Muscle layer of colon (tissue), 2 donors: ENCODE data around the gene VENTX.

Experiments used
- H3K27ac ChIP-seq: one replicate; pipeline ENCODE4 v1.7.0; 2013; ENCODE audit warnings: low read depth, mild to moderate bottlenecking, low read length, moderate library complexity
- H3K27me3 ChIP-seq, 2 donors: one replicate each; pipeline ENCODE4 v1.7.0; 2013; ENCODE audit warnings: low read length in 2 of 2, mild to moderate bottlenecking in 2 of 2; ENCODE audit not compliant: insufficient read depth in 2 of 2, control insufficient read depth in 1 of 2
- H3K36me3 ChIP-seq: one replicate; pipeline ENCODE4 v1.7.0; 2013; ENCODE audit warnings: mild to moderate bottlenecking, low read length; ENCODE audit not compliant: insufficient read depth
- H3K4me1 ChIP-seq: one replicate; pipeline ENCODE4 v1.7.0; 2013; ENCODE audit warnings: mild to moderate bottlenecking, low read length; ENCODE audit not compliant: insufficient read depth
- H3K4me3 ChIP-seq, 2 donors: one replicate each; pipeline ENCODE4 v1.7.0; 2013; ENCODE audit warnings: low read length in 2 of 2, low read depth in 1 of 2, mild to moderate bottlenecking in 1 of 2, moderate library complexity in 1 of 2
- H3K9ac ChIP-seq: one replicate; pipeline ENCODE4 v1.7.0; 2013; ENCODE audit warnings: low read length
- H3K9me3 ChIP-seq: one replicate; pipeline ENCODE4 v1.7.0; 2013; ENCODE audit warnings: mild to moderate bottlenecking, low read length
- donor health status: abdominal sarcoma.
- donor health status: Adenocarcinoma of cecum.

The VENTX gene

GRCh38 chr10:133253361-133253955, 15.8 kb downstream of the VENTX start:
- Histone ChIP-seq H3K36me3 (no peaks in the 10 kb centered on the region), H3K9me3 (no peaks in the 10 kb centered on the region), H3K27ac (no peak overlapping the region), H3K27me3 (peaks cover 8 to 20% of the 10 kb centered on the region in 2 donors), H3K9ac (no peak overlapping the region), H3K4me3 (no peak overlapping the region), H3K4me1 (peaks cover 4% of the 10 kb centered on the region)

DNA sequence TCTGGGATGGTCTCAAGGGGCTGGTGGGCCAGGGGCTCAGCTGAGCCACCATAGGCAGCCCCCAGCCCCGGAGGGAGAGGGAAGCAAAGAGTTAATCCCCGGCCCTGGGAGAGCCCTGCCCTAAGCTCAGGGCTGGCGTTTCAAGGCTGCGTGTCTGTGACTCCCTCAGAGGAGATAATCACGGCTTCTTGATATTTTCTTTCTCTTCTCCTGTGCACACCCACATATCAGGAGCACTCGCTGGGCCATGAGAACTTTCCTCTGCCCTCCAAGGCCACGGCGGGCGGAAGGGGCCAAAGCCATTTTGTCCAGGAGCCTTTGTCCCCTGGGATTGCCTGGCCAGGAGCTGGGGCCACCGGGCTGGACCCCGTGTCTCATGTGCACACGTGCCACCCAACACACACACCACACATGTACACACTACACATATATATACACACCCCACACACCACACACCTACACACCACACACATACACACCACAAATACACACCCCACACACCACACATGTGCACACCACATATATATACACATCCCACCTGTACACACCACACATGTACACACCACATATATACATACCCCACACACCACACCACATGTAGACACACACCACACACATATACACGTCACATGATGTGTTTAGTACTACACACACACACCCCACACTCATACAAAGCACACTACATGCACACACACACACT, 16.9 kb downstream of the VENTX start:
- Histone ChIP-seq H3K36me3 (no peaks in the 10 kb centered on the region), H3K9ac (no peak overlapping the region), H3K27ac (no peak overlapping the region), H3K4me3 (no peak overlapping the region), H3K9me3 (no peaks in the 10 kb centered on the region), H3K27me3 (peaks cover 8 to 14% of the 10 kb centered on the region in 2 donors), H3K4me1 (peaks cover 4% of the 10 kb centered on the region)

GRCh38 chr10:133255323-133255722, 17.7 kb downstream of the VENTX start:
- Histone ChIP-seq H3K4me3 (no peak overlapping the region), H3K36me3 (no peaks in the 10 kb centered on the region), H3K27ac (no peak overlapping the region), H3K27me3 (peaks cover 4 to 7% of the 10 kb centered on the region in 2 donors), H3K4me1 (peaks cover 4% of the 10 kb centered on the region), H3K9ac (no peak overlapping the region), H3K9me3 (no peaks in the 10 kb centered on the region)

DNA sequence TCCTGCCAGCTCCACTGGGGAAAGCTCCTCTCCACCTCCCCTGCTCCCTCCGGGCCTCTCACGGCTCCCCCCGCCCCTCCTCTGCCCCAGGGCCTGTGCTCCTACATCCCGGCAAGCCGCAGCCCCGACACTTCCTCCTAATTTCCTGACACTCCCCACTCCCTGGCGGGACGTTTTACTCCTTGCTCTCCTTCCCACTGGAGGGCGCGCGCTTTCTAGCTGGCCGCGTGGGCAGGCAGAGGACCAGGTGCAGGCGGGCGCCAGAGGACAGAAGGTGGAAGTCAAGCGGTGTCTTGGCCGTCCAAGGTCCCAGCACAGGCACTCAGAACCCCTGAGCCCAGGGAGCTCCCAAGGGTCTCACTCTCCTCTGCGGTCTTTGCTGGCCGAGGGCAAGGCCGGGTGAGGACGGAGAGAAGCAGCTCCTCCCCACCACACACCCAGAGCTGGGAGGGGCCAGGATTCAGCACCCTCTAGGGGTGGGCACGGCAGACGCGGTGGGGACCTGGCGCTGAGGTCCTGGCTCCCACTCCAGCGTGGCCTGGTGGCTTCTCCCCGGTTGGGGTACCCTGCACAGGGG, 19.9 kb downstream of the VENTX start:
- Histone ChIP-seq H3K4me1 (peaks cover 16% of the 10 kb centered on the region), H3K27me3 (no peaks in the 10 kb centered on the region), H3K4me3 (no peak overlapping the region), H3K9ac (no peak overlapping the region), H3K27ac (no peak overlapping the region), H3K36me3 (no peaks in the 10 kb centered on the region), H3K9me3 (no peaks in the 10 kb centered on the region)

DNA sequence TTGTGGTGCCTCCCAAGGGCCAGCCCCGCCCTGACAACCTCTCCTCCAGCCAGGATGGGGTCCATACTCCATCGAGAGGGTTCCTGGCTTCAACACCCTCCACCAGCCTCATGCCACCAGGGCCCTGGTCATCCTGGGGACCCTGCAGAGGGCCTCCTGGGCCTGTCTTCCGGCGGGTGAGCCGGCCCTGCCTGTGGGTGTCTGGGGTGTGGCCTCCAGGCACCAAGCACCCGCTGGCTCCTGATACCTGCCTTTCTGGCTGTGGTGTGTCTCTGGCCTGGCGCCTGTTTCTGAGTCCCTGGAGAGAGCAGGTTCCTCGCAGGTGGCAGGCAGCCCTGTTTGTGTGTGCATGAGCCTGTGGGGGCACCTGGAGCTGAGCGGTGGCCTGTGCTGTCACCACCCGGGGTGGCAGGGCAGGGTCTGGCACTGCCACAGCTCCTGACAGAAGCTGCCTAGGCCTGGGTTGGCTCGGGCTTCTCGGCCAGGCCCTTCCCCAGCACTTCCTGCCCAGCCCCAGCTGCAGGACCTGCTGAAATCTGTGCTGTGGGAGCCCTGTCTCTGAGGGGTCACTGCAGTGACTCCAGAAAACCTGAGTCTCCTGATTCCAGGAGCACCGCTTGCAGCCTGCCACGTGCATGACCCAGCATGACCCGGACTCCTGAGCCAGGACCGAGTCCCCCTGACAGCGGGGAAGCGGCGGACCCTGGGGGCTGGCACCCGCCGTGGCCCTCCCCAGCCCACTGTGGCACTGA, 20.6 kb downstream of the VENTX start:
- H3K27me3 ChIP-seq: no peaks in the 10 kb centered on the region
- peaks cover 17% of the 10 kb centered on the region for H3K4me1 ChIP-seq
- no peak overlapping the region for H3K9ac ChIP-seq
- no peaks in the 10 kb centered on the region for H3K9me3 ChIP-seq
- no peak overlapping the region for H3K4me3 ChIP-seq
- H3K27ac ChIP-seq: no peak overlapping the region
- no peaks in the 10 kb centered on the region for H3K36me3 ChIP-seq

GRCh38 chr10:133258818-133259601, 21.4 kb downstream of the VENTX start:
- Histone ChIP-seq H3K4me1 (peaks cover 17% of the 10 kb centered on the region), H3K9ac (no peak overlapping the region), H3K9me3 (no peaks in the 10 kb centered on the region), H3K27ac (no peak overlapping the region), H3K4me3 (no peak overlapping the region), H3K36me3 (no peaks in the 10 kb centered on the region), H3K27me3 (no peaks in the 10 kb centered on the region)

DNA sequence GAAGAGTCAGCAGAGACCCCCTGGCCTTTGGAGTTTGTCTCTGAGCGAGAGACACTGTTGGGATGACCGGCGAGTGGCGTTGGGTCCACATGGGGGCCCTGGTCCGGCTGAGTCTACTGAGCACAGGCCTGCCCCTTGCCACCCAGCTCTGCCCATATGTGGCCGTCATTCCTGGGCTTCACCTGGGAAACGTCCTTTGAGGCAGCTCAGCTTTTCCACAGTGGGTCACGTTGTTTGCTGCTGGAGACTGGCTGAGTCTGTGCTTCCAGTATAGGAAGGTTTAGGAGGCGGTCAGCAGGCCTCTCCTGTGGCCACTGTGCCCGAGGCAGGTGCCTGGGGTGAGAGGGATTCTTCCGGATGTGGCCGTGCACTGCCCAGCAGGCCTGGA, 21.9 kb downstream of the VENTX start:
- Histone ChIP-seq H3K9me3 (no peaks in the 10 kb centered on the region), H3K4me3 (no peak overlapping the region), H3K27me3 (no peaks in the 10 kb centered on the region), H3K9ac (no peak overlapping the region), H3K27ac (no peak overlapping the region), H3K36me3 (no peaks in the 10 kb centered on the region), H3K4me1 (peaks cover 17% of the 10 kb centered on the region)

DNA sequence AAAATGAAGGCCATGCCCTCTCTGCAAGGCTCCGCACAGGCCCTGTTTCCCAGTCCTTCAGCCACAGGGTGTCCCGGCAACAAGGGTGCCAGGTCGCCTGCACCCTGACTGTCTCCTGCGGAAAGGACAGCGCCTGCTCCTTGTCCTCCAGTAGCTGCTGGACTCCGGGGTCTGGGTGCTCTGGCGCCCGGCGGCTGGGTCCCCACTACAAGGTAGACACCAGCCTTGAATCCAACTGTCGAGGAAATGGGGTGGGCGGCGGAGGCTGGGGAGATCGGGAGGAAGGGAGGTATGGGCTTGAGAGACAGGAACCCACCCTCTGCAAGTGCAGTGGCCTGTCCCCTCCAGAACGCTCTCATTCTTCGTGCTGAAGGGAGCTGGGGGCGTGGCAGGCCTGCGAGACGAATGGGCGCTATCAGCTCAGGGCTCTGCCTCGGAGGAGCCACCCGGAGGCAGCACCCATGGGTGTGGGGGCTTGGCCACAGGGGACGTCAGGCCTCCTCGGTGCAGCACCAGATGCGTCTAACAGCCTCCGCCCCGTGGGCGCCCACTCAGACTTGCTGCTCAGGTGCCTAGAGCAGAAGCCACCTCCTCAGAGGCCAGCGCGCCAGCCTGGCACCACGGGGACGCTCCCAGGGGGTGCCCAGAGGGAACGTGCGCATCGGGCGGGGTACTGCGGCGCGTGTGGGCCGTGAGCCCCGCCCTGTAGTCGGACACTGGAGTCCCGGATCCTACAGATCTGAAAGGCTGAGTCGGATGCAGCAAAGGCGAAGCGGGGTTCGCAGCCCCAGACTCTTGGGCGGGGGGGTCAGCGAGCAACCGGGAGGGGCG, 23.5 kb downstream of the VENTX start:
- Histone ChIP-seq H3K27ac (peak overlapping the region; percentile 63), H3K4me3 (peak overlapping the region; percentile 61), H3K27me3 (no peaks in the 10 kb centered on the region), H3K9me3 (no peaks in the 10 kb centered on the region), H3K4me1 (peaks cover 17% of the 10 kb centered on the region), H3K36me3 (no peaks in the 10 kb centered on the region), H3K9ac (peak overlapping the region; percentile 33)

GRCh38 chr10:133261726-133262325, 24.2 kb downstream of the VENTX start:
- H3K4me1 ChIP-seq: peaks cover 17% of the 10 kb centered on the region
- peak overlapping the region; percentile 61 for H3K4me3 ChIP-seq
- H3K9ac ChIP-seq: peak overlapping the region; percentile 33
- H3K9me3 ChIP-seq: no peaks in the 10 kb centered on the region
- H3K27ac ChIP-seq: peak overlapping the region; percentile 63
- H3K36me3 ChIP-seq: no peaks in the 10 kb centered on the region
- H3K27me3 ChIP-seq: no peaks in the 10 kb centered on the region

- Histone ChIP-seq H3K27me3 (no peaks in the 10 kb centered on the region), H3K27ac (no peak overlapping the region), H3K9ac (no peak overlapping the region), H3K4me3 (peak overlapping the region in 1 of 2 donors; percentile 23), H3K4me1 (peaks cover 17% of the 10 kb centered on the region), H3K9me3 (no peaks in the 10 kb centered on the region), H3K36me3 (no peaks in the 10 kb centered on the region)
Measured at GRCh38 chr10:133262696-133263095, 25.0 kb downstream of the VENTX start.
